GM19468 (cell line): ENCODE results near the gene BRAF.
"Not testable (repeated sequence)": the region's sequence is repeated elsewhere in the genome, so short reads cannot be mapped to it uniquely, and the experiment has no call there.

Source experiments
- ATAC-seq: cut with Tn5 transposase; IDR thresholded peaks from one replicate; pipeline ENCODE4 v1.9.1; 2021; ENCODE audit warnings: mild to moderate bottlenecking, moderate library complexity, moderate number of reproducible peaks; ENCODE audit not compliant: unreplicated experiment; ENCODE audit errors: extremely low read depth

BRAF gene

DNA sequence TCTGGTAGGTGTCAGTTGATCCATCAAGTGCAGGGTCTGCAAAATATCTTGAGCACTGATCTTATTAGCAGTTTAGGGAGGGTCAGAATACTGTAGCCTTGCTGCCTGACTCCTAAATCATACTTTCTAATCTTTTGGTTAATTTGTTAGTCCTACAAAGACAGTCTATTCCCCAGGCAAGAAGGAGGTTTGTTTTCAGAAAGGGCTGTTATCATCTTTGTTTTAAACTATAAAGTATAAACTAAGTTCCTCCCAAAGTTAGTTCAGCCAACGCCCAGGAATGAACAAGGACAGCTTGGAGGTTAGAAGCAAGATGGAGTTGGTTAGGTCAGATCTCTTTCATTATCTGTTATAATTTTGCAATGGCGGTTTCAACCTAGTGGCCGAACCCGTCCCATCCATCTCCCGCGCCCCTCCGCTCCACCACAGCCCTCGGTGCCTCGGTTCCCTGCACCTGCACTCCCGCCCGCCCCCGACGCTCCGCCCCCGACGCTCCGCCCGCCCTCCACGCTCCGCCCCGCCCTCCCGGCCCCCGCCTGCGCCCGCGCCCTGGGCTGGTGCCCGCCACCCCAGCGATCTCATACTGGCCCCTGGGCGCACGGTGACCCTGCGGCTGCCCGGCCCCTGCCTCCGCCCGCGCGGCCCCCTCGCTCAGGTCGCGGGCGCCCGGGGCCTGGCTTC, 252.2 kb downstream of the BRAF start, which contains the start of gene ADCK2:
TSS of gene ADCK2 (plus strand) at position 564 of the 681 bp plus-strand sequence. CDS start 386 bp downstream, outside the sequence.
- ATAC-seq, result no peak

DNA sequence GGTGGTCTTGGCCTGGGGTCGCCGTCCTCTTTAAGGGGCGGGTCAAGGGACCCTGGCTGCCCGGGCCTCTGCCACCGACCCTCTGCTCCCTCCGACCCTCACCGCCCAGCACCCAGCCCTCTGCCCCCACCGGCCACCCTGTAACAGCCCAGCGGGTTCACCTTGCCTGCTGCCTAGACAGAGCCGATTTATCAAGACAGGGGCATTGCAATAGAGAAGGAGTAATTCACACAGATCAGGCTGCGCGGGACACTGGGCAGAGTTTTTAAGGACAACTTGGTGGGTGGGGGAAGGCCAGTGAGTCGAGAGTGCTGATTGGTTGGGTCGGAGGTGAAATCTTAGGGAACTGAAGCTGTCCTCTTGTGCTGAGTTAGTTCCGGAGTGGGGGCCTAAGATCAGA, 252.8 kb downstream of the BRAF start:
- ATAC-seq, result no peak

DNA sequence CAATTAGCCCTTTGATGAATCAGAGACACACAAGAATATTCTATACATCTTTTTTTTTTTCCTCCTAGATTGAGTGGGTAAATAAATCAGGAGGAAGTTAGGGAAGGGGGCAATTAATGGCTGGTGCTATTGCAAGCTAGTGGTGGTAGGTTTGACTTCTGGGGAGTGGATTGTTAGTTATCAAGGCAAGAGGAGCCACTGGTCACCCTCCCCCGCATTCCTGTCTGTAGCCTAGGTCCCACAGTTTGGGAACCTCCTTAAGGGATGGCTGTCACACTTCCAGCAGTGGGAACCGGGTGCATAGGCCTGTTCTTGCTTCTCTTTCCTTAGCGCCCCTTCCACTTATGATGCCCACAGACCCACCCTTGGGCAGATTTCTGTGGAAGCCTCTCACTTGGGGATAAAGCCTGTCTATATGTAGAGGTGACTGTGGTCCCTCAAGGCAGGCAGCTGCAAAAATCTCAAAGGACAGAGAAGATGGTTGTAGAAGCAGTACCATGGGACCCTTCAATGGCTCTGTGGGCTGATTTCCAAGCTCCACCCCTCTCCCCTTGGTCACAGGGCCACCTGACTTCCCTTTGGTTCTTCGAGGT, 254.3 kb downstream of the BRAF start:
- ATAC-seq, result no peak

DNA sequence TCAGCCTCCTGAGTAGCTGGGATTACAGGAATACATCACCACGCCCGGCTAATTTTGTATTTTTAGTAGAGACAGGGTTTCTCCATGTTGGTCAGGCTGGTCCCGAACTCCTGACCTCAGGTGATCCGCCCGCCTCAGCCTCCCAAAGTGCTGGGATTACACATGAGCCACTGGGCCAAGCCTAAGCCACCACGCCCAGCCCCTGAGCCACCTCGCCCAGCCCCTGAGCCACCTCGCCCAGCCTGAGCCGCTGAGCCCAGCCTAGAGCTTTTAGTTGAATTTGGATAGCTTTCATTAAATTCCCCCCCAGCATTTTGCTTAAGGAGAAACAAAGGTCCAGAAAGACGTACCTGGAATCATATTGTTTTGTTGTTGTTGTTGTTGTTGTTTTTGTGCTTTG, 254.9 kb downstream of the BRAF start:
- ATAC-seq, result not testable (repeated sequence)

DNA sequence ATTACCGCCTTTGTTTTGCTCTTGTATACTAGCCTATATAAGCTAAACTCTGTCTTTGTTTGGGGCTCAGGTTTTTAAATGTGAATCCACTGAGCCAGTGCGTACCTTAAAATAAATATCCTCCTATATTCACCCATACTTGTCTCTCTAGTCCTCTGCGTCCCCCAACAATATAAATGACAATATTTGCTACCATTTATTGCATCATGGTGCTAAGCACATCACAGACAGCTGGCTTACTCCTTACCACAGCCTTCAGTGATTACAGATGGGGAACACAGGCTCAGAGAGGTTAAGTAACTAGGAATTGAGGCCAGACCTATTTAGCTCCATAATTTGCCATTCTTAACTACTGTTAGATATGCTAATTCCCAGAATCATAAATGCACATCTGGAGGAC, 255.4 kb downstream of the BRAF start:
- no peak for ATAC-seq
